Muscle layer of colon (tissue), 2 donors: ENCODE measurements around the gene TBRG4.
"Not testable (repeated sequence)": the region's sequence is repeated elsewhere in the genome, so short reads cannot be mapped to it uniquely, and the experiment has no call there.

ENCODE experiments used
- H3K27ac ChIP-seq: one replicate; pipeline ENCODE4 v1.7.0; 2013; ENCODE audit warnings: low read depth, mild to moderate bottlenecking, low read length, moderate library complexity
- H3K27me3 ChIP-seq, 2 donors: one replicate each; pipeline ENCODE4 v1.7.0; 2013; ENCODE audit warnings: low read length in 2 of 2, mild to moderate bottlenecking in 2 of 2; ENCODE audit not compliant: insufficient read depth in 2 of 2, control insufficient read depth in 1 of 2
- H3K36me3 ChIP-seq: one replicate; pipeline ENCODE4 v1.7.0; 2013; ENCODE audit warnings: mild to moderate bottlenecking, low read length; ENCODE audit not compliant: insufficient read depth
- H3K4me1 ChIP-seq: one replicate; pipeline ENCODE4 v1.7.0; 2013; ENCODE audit warnings: mild to moderate bottlenecking, low read length; ENCODE audit not compliant: insufficient read depth
- H3K4me3 ChIP-seq, 2 donors: one replicate each; pipeline ENCODE4 v1.7.0; 2013; ENCODE audit warnings: low read length in 2 of 2, low read depth in 1 of 2, mild to moderate bottlenecking in 1 of 2, moderate library complexity in 1 of 2
- H3K9ac ChIP-seq: one replicate; pipeline ENCODE4 v1.7.0; 2013; ENCODE audit warnings: low read length
- H3K9me3 ChIP-seq: one replicate; pipeline ENCODE4 v1.7.0; 2013; ENCODE audit warnings: mild to moderate bottlenecking, low read length
- donor health status: abdominal sarcoma.
- donor health status: Adenocarcinoma of cecum.

TBRG4 gene

GRCh38 chr7:45153861-45154260 is 42.4 kb upstream of the TBRG4 start:
- H3K4me1 ChIP-seq, H3K36me3 ChIP-seq, H3K9me3 ChIP-seq, H3K27ac ChIP-seq, H3K4me3 ChIP-seq, H3K9ac ChIP-seq: not testable (repeated sequence)
- H3K27me3 ChIP-seq = peaks cover 0 to 25% of the 10 kb centered on the region in 2 donors

- no peak overlapping the region for H3K27ac ChIP-seq
- no peaks in the 10 kb centered on the region for H3K9me3 ChIP-seq
- no peak overlapping the region for H3K4me3 ChIP-seq
- H3K27me3 ChIP-seq = peaks cover 0 to 20% of the 10 kb centered on the region in 2 donors
- no peak overlapping the region for H3K9ac ChIP-seq
- no peaks in the 10 kb centered on the region for H3K36me3 ChIP-seq
- no peaks in the 10 kb centered on the region for H3K4me1 ChIP-seq
These were observed 41.7 kb upstream of the TBRG4 start for GRCh38 chr7:45153233-45153632.

- no peaks in the 10 kb centered on the region for H3K4me1 ChIP-seq
- H3K27me3 ChIP-seq = peaks cover 0 to 8% of the 10 kb centered on the region in 2 donors
- no peak overlapping the region for H3K4me3 ChIP-seq
- no peaks in the 10 kb centered on the region for H3K36me3 ChIP-seq
- H3K9ac ChIP-seq = no peak overlapping the region
- no peak overlapping the region for H3K27ac ChIP-seq
- no peaks in the 10 kb centered on the region for H3K9me3 ChIP-seq
These were observed 40.5 kb upstream of the TBRG4 start for GRCh38 chr7:45151967-45152366.

GRCh38 chr7:45151131-45151684 is 39.7 kb upstream of the TBRG4 start:
- H3K9ac ChIP-seq = no peak overlapping the region
- no peak overlapping the region for H3K4me3 ChIP-seq
- H3K27ac ChIP-seq = no peak overlapping the region
- H3K4me1 ChIP-seq = no peaks in the 10 kb centered on the region
- H3K9me3 ChIP-seq = no peaks in the 10 kb centered on the region
- H3K36me3 ChIP-seq = no peaks in the 10 kb centered on the region
- H3K27me3 ChIP-seq = peaks cover 0 to 8% of the 10 kb centered on the region in 2 donors

DNA sequence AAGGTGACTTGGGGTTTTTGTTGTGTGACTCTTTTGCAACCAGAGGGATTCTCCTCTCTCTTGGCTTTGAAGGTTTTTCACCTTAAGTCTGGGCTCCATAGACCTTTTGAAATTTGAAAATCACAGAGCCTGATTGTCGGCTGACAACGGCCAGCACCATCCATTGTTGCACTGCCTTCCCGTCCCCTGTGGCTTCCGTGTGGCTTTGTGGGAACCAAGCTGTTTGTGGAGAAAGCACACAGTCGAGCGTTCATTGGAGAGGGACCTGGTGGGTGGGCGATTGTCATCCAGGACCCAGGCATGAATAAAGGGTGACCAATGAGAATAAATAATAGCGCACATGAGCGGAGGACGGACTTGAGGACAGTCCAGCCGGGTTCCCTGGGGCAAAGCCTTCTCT is 38.7 kb upstream of the TBRG4 start:
- H3K4me3 ChIP-seq = no peak overlapping the region
- H3K27ac ChIP-seq = no peak overlapping the region
- H3K27me3 ChIP-seq = no peaks in the 10 kb centered on the region
- no peaks in the 10 kb centered on the region for H3K4me1 ChIP-seq
- no peak overlapping the region for H3K9ac ChIP-seq
- H3K9me3 ChIP-seq = no peaks in the 10 kb centered on the region
- H3K36me3 ChIP-seq = no peaks in the 10 kb centered on the region

DNA sequence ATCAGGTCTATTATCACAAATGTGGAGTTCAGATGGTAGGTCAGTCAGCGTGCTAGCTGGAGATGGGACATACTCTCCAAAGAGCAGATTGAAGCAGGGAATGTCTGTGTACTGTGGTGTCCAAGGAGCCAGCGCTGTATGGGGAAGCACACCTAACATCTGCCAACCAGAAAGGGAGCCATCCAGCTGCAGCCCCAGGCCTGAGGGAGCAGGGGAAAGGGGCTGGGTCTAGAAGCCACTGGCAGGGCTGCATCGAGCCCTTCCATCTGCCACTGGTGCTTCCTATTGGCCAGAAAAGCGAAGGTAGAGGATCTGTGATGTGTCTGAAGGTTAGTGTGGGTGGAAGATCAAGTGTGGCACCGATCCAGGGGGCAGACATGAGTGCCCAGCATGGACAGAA is 38.1 kb upstream of the TBRG4 start:
- Histone ChIP-seq H3K36me3 (no peaks in the 10 kb centered on the region), H3K4me1 (no peaks in the 10 kb centered on the region), H3K27me3 (no peaks in the 10 kb centered on the region), H3K9me3 (no peaks in the 10 kb centered on the region), H3K9ac (no peak overlapping the region), H3K4me3 (no peak overlapping the region), H3K27ac (no peak overlapping the region)

DNA sequence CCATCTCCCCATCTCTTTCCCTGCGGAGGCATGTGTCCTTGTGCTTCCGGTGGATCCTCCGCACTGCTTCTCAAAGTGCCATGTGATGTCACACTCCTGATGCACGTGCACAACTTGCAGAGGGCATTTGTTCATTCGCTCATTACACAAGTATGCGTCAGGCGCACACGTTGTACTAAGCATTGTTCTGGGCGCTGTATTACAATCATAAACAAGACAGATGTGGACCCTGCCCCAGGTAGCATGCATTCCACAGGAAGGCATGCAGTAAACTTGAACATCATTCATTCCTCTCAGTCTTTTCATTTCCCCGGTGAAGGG is 37.1 kb upstream of the TBRG4 start:
- H3K9ac ChIP-seq = no peak overlapping the region
- no peaks in the 10 kb centered on the region for H3K4me1 ChIP-seq
- H3K4me3 ChIP-seq = no peak overlapping the region
- no peaks in the 10 kb centered on the region for H3K36me3 ChIP-seq
- H3K27me3 ChIP-seq = no peaks in the 10 kb centered on the region
- no peaks in the 10 kb centered on the region for H3K9me3 ChIP-seq
- H3K27ac ChIP-seq = no peak overlapping the region

- Histone ChIP-seq H3K9ac (no peak overlapping the region), H3K4me3 (no peak overlapping the region), H3K4me1 (no peaks in the 10 kb centered on the region), H3K27me3 (no peaks in the 10 kb centered on the region), H3K27ac (no peak overlapping the region), H3K36me3 (no peaks in the 10 kb centered on the region), H3K9me3 (no peaks in the 10 kb centered on the region)
These were observed 36.6 kb upstream of the TBRG4 start for GRCh38 chr7:45147858-45148652.

DNA sequence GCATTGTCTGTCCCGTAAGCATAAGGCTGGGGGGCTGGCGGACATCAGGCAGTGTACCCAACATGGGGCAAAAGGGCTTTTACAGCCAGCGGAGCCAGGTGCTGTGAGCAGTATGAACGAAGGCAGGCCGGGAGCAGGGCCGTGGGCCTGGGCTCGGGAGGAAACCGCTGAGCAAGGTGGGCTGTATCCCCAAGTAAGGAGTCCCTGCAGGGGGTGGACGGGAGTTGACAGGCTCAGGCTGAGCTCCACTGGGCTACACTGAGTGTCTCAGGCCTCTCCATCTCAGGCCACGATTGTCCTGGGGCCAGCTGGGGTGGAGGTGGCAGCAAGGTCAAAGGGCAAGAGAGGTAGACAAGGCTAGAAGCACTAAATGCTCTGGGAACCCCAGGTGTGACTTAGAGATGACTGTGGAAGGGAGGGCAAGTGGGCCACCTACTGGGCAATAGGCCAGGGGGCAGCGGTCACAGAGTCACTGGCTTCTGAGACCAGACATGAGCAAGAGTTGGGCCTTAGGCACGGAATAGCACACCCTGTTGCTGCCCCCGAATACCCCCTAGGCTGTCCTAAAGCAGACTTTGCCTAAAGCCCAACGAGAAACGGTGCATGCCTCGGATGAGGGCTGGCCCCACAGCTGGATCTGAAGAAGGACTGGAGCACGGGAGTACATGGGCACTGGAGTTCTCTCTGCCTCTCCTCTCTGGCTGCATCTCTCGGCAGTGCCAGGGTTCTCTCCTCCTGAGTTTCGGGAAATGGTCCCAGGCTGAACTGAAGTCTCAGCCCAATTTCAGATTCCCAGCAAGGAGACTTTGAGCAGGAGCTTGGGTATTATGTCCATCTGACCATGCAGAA is 35.3 kb upstream of the TBRG4 start:
- no peak overlapping the region for H3K27ac ChIP-seq
- H3K4me3 ChIP-seq = no peak overlapping the region
- H3K9me3 ChIP-seq = no peaks in the 10 kb centered on the region
- H3K4me1 ChIP-seq = no peaks in the 10 kb centered on the region
- H3K9ac ChIP-seq = no peak overlapping the region
- no peaks in the 10 kb centered on the region for H3K27me3 ChIP-seq
- H3K36me3 ChIP-seq = no peaks in the 10 kb centered on the region

DNA sequence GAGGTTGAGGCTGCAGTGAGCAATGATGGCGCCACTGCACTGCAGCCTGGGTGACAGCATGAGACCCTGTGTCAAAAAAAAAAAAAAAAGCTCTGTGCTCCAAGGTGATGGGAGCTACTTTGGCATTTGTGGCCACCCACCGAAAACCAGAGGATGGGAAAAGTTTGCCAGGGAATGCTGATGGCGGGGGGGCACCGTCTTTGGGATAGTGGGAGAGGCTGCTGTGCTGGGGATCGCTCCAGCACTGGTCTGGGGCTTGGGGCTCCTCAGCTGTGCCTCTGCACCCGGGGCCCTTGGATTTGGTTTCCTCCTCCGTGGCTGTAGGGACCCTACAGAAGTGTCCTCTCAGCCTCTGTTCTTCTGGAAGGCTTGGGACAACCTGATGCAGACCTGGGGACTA is 34.4 kb upstream of the TBRG4 start:
- Histone ChIP-seq H3K27me3 (no peaks in the 10 kb centered on the region), H3K4me1 (no peaks in the 10 kb centered on the region), H3K27ac (no peak overlapping the region), H3K36me3 (no peaks in the 10 kb centered on the region), H3K4me3 (no peak overlapping the region), H3K9ac (no peak overlapping the region), H3K9me3 (no peaks in the 10 kb centered on the region)

- Histone ChIP-seq H3K9me3 (no peaks in the 10 kb centered on the region), H3K27me3 (no peaks in the 10 kb centered on the region), H3K36me3 (no peaks in the 10 kb centered on the region), H3K9ac (no peak overlapping the region), H3K4me1 (no peaks in the 10 kb centered on the region), H3K4me3 (no peak overlapping the region), H3K27ac (no peak overlapping the region)
These were observed 32.1 kb upstream of the TBRG4 start for GRCh38 chr7:45143616-45144015.
